VCaP (cell line): ENCODE measurements around the gene RUFY2.
A peak's percentile ranks its signal among the peaks of the same experiment; 100 is the strongest.

Experiments used
- H3K27ac ChIP-seq: fragments of 450-650 bp; 2 replicates; pipeline ENCODE4 v1.5.1; 2017
- CTCF ChIP-seq: fragments of 450-650 bp; conservative IDR thresholded peaks from 2 replicates; pipeline ENCODE4 v1.5.1; 2017; ENCODE audit warnings: mild to moderate bottlenecking, moderate library complexity

RUFY2 gene

GRCh38 chr10:68310531-68310930 is 96.5 kb downstream of the RUFY2 start:
- no peak for TF ChIP-seq CTCF
- H3K27ac ChIP-seq: no peak overlapping the region

- no peak for TF ChIP-seq CTCF
- peak overlapping the region; percentile 81 for H3K27ac ChIP-seq
These were observed 101.2 kb downstream of the RUFY2 start for GRCh38 chr10:68305854-68306253.

GRCh38 chr10:68303849-68304412 is 103.1 kb downstream of the RUFY2 start:
- peak overlapping the region; percentile 81 for H3K27ac ChIP-seq
- no peak for TF ChIP-seq CTCF

GRCh38 chr10:68302871-68303270 is 104.2 kb downstream of the RUFY2 start:
- no peak for TF ChIP-seq CTCF
- H3K27ac ChIP-seq: 0 out of 2 replicates have a peak overlapping the region, but pooled peaks have one; percentile 9

GRCh38 chr10:68302503-68302823 is 104.6 kb downstream of the RUFY2 start:
- 0 out of 2 replicates have a peak overlapping the region, but pooled peaks have one; percentile 9 for H3K27ac ChIP-seq

GRCh38 chr10:68301790-68302502 is 105.1 kb downstream of the RUFY2 start:
- peak overlapping the region; percentile 9; the same call in 1 of the 2 replicates for H3K27ac ChIP-seq
- TF ChIP-seq CTCF: peak; percentile 74

More at GRCh38 chr10:68302503-68302823, 104.6 kb downstream of the RUFY2 start:
- TF ChIP-seq CTCF: peak; percentile 20

- TF ChIP-seq CTCF: no peak
- H3K27ac ChIP-seq: peak overlapping the region; percentile 9; the same call in 1 of the 2 replicates
These were observed 105.8 kb downstream of the RUFY2 start for GRCh38 chr10:68301301-68301700.
